Stimulated activated CD4-positive, alpha-beta T cell treated with anti-CD3 and anti-CD28 coated beads, Interleukin-4, amount 100 ng/mL, for 4 hours (primary cell): ENCODE data around the gene LRRC55.

Experiments
- DNase-seq, 2 experiments: peaks; one replicate each; pipeline ENCODE4 v3.0.0-alpha.2; 2020

LRRC55 gene

DNA sequence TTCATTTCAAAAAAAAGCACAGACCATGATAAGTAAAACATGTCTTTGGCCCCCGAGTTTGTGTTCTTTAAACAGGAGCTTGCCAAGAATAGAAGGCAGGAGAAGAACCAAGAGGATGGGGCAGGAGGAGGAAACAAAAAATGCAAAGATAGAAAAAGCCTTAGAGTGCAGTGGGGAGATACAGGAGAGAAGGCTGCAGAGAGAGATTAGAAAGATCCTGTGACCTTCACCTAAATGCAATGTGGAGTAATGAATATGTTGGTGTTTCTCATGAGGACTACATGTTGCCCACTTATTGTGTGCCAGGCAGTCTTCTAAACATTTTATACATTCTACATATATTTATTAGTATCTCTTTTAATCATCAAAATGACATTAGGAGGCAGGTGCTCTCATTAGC lies 57.6 kb downstream of the LRRC55 start:
- DNase-seq = no peak

GRCh38 chr11:57240007-57240406 lies 58.3 kb downstream of the LRRC55 start:
- no peak for DNase-seq

DNA sequence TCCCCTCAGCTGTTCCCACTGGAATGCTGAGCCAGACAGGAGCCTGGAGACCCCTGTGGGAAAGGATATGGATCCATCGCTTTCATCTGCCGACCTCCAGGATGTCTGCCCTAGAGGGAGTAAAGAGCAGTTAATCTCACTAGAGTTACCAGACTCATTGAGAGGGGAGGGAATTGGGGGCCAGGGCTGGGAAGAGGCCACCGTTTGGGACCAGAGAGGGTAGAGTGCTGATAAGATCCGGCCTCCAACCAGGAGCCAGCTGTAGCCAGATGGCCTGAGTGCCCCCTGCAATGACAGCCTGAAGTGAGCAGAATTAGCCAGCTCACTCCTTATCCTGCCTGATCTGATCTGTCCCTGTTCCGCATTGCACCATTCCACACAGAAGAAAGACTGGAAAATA lies 59.0 kb downstream of the LRRC55 start:
- no peak for DNase-seq
